Neural progenitor cell (in vitro differentiated cells): ENCODE measurements around the gene RNU1-2.
"Not testable (repeated sequence)": the region's sequence is repeated elsewhere in the genome, so short reads cannot be mapped to it uniquely, and the experiment has no call there.

Experiments
- EZH2phosphoT487 ChIP-seq: fragments of 200-600 bp; sonication (generic); IDR thresholded peaks from 2 replicates; pipeline ENCODE4 v1.6.1; 2017; ENCODE audit warnings: antibody characterized with exemption
- TF ChIP-seq, protein P1 (sequence below): fragments of 200-600 bp; sonication (generic); IDR thresholded peaks from 2 replicates; pipeline ENCODE4 v1.5.1; 2017; ENCODE audit warnings: antibody characterized with exemption, mild to moderate bottlenecking

DNA sequence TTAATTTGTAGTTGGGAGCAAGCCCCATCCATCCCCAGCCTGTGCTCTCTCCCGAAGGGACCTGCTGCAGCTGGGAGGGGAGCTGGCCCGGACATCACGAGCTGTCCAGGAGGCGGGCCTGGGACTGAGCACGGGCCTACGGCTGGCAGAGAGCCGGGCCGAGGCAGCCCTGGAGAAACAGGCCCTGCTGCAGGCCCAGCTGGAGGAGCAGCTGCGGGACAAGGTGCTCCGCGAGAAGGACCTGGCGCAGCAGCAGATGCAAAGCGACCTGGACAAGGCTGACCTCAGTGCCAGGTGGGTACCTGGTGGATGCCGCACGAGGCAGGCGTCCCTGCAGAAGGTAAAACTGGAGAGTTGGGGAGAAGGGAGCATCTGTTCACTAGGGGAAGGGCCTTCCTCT, 40.8 kb downstream of the RNU1-2 start:
- TF ChIP-seq, protein P1, sequence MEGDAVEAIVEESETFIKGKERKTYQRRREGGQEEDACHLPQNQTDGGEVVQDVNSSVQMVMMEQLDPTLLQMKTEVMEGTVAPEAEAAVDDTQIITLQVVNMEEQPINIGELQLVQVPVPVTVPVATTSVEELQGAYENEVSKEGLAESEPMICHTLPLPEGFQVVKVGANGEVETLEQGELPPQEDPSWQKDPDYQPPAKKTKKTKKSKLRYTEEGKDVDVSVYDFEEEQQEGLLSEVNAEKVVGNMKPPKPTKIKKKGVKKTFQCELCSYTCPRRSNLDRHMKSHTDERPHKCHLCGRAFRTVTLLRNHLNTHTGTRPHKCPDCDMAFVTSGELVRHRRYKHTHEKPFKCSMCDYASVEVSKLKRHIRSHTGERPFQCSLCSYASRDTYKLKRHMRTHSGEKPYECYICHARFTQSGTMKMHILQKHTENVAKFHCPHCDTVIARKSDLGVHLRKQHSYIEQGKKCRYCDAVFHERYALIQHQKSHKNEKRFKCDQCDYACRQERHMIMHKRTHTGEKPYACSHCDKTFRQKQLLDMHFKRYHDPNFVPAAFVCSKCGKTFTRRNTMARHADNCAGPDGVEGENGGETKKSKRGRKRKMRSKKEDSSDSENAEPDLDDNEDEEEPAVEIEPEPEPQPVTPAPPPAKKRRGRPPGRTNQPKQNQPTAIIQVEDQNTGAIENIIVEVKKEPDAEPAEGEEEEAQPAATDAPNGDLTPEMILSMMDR, result not testable (repeated sequence)
- TF ChIP-seq EZH2phosphoT487, result not testable (repeated sequence)
